Pons (tissue), 1 donor: Measurements from ENCODE around the gene PHACTR3.

Experiments used
- DNase-seq: peaks from one replicate; pipeline ENCODE4 v3.0.0-alpha.2; 2016; ENCODE audit warnings: low spot score

Gene PHACTR3

GRCh38 chr20:59648466-59649070, 44.2 kb downstream of the PHACTR3 start:
- DNase-seq: no peak

- no peak for DNase-seq
Observed at GRCh38 chr20:59650418-59650817, 46.1 kb downstream of the PHACTR3 start.

DNA sequence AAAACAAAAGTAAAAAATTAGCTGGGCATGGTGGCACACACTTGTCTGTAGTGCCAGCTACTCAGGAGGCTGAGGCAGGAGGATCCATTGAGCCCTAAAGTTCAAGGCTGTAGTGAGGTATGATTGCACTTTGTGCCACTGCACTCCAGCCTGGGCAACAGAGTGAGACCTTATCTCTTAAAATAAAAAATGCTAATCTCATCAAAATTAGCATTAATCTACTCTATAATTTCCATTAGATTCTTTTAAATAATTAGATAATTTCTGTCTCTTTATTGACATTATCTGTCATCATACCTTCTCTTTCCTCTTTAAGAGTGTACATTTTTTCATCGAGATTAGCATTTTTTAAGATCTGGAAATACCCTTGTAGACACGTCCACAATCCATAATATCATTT, 48.0 kb downstream of the PHACTR3 start:
- DNase-seq: no peak

GRCh38 chr20:59656417-59656816, 52.1 kb downstream of the PHACTR3 start:
- no peak for DNase-seq

GRCh38 chr20:59657459-59658046, 53.2 kb downstream of the PHACTR3 start:
- no peak for DNase-seq

DNA sequence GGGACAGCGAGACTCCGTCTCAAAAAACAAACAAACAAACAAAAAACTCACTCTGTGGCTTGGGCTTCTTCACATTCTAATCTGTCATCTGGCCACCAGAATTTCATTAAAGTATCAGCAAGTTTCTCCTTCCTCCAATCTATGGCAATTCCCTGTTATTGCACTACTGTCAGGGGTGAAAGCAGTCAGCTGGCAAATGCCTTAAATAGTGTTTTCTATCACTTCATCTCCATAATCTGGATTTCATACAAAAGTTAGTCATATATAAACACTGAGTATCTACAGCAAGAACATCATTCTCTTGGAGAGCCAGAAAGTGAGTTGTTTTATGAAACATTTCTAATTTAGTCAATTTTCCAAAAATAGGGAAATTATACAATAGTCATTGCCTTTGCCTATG, 56.1 kb downstream of the PHACTR3 start:
- no peak for DNase-seq

GRCh38 chr20:59661153-59661552, 56.8 kb downstream of the PHACTR3 start:
- no peak for DNase-seq

GRCh38 chr20:59661621-59662020, 57.3 kb downstream of the PHACTR3 start:
- DNase-seq: no peak

DNA sequence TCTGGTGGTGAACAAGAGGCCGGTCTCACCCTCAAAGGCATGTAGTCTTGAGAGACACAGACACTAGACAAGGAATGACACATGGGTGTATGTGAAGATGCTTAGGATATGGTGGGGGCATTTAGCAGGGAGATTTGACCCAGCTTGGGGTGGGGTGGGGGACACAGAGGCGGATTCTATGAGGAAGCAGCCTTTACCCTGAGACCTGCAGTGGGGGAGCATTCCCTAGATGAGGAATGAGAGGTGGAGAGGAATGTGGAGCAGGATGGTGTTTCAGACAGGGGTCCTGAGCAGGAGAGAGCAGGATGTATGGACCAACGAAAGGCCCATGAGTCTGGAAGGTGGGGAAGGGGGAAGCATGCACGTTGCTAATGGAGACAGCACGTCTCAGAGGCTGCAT, 57.8 kb downstream of the PHACTR3 start:
- no peak for DNase-seq

- DNase-seq: no peak
Observed at GRCh38 chr20:59662856-59663512, 58.6 kb downstream of the PHACTR3 start.

- DNase-seq: no peak
Observed at GRCh38 chr20:59663513-59664060, 59.2 kb downstream of the PHACTR3 start.

- DNase-seq: no peak
Observed at GRCh38 chr20:59664421-59664941, 60.1 kb downstream of the PHACTR3 start.

DNA sequence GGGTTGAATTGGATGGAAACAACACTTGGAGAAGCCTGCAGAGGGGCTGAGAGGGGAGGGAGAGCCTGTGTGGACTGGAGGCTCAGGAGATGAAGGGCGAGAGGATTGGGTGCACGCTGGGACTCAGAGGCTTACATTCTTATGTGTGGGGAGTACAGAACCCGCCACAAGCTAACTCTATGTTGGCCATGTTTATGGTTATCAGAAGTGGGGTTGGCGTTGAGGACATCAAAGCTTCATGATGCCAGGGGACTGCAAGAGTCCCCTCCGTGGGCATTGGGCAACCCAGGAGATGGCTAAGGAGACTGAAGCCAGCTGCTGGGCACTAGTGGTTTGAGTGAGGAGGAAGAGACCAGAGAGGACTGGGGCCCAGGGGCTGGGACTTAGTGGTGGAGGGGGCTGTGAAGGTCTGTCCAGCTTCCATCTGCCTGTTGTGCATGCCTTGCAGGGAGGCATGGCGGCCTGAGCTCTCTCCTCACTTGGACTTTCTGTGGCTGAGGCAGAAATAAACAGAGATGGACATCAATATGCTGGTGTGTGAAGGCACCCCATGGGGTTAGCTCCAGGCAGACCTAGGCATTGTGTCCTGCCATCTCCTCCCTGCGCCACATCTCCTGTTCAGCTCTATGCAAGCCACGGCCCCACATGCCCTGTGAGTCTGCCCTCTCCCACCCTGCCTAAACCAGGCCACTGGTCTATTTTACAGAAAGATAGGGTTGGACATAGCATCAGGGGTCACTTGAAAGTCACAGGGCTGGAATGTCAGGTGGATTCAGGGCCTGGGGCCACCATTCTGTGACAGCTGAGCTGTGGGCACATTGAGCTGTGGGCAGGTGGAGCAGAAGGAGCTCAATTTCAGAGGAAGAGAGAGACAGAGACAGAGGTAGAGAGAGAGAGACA, 61.6 kb downstream of the PHACTR3 start:
- DNase-seq: no peak

DNA sequence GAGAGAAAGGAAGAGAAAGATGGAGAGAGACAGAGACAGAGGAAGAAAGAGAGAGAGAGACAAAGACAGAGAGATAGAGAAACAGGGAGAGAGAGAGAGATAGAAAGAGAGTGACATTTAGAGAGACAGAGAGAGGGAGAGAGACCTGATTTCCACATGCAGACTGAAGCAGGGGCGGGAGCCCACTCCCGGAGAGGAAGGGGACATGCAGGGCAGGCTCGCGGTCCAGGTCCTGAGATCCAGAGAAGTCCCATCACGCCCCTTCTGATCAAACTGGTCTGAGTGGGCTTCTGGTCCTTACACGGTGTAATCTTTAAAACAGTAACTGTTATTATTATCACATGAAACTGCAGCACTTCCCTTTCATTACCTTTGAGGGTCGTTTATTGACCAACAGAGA, 62.2 kb downstream of the PHACTR3 start:
- DNase-seq: no peak

DNA sequence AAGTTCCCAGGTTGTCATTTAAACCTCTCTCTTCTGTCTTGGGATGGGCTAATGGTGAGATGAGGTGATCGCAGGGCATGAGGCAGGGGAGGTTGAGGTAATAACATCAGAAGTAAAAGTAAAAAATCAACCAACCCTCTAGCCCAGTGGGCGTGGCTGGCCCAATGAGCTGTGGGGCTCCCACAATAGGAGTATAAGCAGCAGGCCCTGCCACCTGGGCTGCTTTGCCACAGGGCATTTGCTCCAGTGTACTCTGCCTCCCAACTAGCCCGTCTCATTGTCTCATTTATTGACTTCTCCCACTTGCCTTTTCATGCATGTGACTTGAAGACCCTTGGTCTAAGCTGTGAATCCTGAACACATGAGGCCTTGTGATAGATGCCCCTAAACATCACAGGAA, 62.8 kb downstream of the PHACTR3 start:
- DNase-seq: no peak

DNA sequence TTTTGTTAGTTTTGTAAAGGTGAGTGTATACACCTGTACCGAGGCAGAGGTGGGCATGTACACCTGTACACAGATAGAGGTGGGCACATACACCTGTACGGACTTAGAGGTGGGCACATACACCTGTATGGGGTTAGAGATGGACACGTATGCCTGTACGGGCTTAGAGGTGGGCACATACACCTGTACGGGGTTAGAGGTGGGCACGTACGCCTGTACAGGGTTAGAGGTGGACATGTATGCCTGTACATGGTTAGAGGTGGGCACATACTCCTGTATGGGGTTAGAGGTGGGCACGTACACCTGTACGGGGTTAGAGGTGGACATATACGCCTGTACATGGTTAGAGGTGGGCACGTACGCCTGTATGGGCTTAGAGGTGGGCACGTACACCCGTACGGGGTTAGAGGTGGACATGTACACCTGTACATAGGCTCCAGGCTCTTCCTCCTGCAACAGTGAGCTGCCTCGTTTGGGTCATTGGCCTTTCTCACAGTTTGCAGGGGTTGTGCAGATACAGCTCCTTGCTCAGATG, 63.7 kb downstream of the PHACTR3 start:
- DNase-seq: no peak

- DNase-seq: no peak
Observed at GRCh38 chr20:59668926-59669850, 64.8 kb downstream of the PHACTR3 start.

DNA sequence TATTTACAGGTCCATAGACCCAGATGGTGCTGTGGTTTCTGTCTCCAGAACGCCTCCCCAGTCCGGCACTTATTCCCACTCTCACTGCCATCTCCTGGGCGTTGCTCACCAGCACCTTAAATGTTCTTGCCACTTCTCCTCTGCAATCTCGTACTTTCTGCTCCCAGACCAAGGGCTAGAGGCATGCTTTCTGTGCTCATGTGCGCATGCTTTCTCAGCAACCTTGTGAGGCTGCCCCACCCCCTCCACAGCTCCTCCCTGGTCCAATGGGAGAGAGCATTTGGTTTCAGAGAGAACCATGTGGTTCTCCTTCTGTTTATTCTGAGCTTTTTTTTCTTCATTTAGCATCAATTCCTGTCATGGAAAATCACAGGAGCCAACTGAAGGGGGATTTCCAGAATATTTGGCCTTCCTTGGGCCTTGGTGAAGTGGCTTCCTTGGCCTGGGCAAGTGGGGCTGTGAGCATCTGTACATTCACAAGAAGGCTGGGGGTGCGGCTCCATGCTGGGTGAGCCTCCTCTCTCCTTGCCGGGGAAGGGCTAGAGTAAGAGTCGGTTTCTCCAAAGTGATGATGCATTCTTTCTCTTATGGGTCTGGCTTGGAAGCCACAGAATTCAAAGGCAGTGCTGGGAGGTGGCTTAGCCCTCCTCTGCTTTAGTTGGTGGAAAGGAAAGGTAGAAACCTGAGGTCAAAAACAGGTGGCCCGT, 66.6 kb downstream of the PHACTR3 start:
- no peak for DNase-seq

DNA sequence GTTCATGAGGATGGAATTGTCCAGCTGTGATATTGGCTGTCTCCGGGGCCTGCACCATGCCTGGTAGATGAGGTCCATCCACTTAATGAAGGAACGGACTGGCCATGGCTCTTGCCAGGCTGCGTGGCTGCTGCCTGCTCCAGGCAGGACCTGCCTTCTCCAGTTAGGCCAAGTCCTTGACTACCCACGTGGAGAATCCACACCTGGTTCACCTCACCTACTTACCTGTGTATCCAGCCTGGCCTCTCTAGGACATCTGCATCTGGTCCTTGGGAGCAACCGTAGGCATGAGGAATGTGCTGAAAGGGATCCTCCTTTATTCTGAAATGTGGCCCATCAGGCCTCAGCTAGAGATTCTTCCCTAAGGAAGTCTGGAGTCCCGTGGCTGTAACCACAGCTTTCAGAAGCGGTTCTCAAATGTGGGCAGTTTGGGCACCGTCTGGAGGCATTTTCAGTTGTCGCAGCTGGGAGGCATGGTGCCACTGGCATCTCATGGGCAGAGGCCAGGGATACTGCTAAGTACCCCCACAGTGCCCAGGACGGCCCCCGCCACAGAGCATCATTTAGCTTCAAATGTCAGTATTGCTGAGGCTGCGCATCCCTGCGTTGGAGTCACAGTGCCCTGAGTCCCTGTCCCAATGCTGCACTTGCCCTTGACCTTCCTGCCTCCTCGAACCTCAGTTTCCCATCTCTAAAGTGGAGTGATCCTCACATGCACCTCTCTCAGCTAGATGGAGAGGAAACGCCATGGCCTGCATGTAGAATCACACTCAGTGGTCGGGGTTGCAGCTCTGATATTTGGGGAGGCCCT, 67.5 kb downstream of the PHACTR3 start:
- no peak for DNase-seq
